HEK293T (cell line): Measurements from ENCODE around the gene PLEKHA4.
"Not testable (repeated sequence)": the region's sequence is repeated elsewhere in the genome, so short reads cannot be mapped to it uniquely, and the experiment has no call there.

Experiments used
- CTCF ChIA-PET: fragments of 350-600 bp; formaldehyde crosslinking; extraction: SDS; loops from one replicate; lab custom pipeline; 2021; ENCODE audit warnings: antibody characterized with exemption, inconsistent platforms; lab: Yijun Ruan, JAX
- POLR2A ChIA-PET: fragments of 350-600 bp; formaldehyde crosslinking; extraction: SDS; loops from one replicate; lab custom pipeline; 2020; ENCODE audit warnings: antibody characterized with exemption, inconsistent platforms; lab: Yijun Ruan, JAX
- DNase-seq: peaks from one replicate; pipeline ENCODE4 v3.0.0; 2012; ENCODE audit warnings: mixed read lengths; ENCODE audit errors: extremely low spot score
- ARNT ChIP-seq: fragments of 450-650 bp; IDR thresholded peaks from 2 replicates; pipeline ENCODE4 v1.6.1; 2017; ENCODE audit warnings: mild to moderate bottlenecking
- BHLHE40 ChIP-seq: fragments of 450-650 bp; IDR thresholded peaks from 2 replicates; pipeline ENCODE4 v1.6.1; 2016; ENCODE audit warnings: mild to moderate bottlenecking, moderate library complexity, borderline replicate concordance
- CTBP1 ChIP-seq: fragments of 450-650 bp; IDR thresholded peaks from 2 replicates; pipeline ENCODE4 v1.6.1; 2016; ENCODE audit warnings: borderline replicate concordance
- ELF4 ChIP-seq: fragments of 450-650 bp; IDR thresholded peaks from 2 replicates; pipeline ENCODE4 v1.6.1; 2017; ENCODE audit warnings: antibody characterized with exemption
- FOXA1 ChIP-seq: fragments of 450-650 bp; IDR thresholded peaks from 2 replicates; pipeline ENCODE4 v1.6.1; 2016; ENCODE audit warnings: mild to moderate bottlenecking
- FOXK2 ChIP-seq: fragments of 450-650 bp; IDR thresholded peaks from 2 replicates; pipeline ENCODE4 v1.6.1; 2016; ENCODE audit warnings: mild to moderate bottlenecking
- FOXM1 ChIP-seq: fragments of 450-650 bp; IDR thresholded peaks from 2 replicates; pipeline ENCODE4 v1.6.1; 2017; ENCODE audit warnings: mild to moderate bottlenecking, borderline replicate concordance
- HDGF ChIP-seq: fragments of 450-650 bp; IDR thresholded peaks from 2 replicates; pipeline ENCODE4 v1.6.1; 2017; ENCODE audit warnings: antibody characterized with exemption, borderline replicate concordance
- L3MBTL2 ChIP-seq: fragments of 450-650 bp; conservative IDR thresholded peaks from 2 replicates; pipeline ENCODE4 v1.6.1; 2016; ENCODE audit warnings: mild to moderate bottlenecking
- LEF1 ChIP-seq: fragments of 450-650 bp; IDR thresholded peaks from 2 replicates; pipeline ENCODE4 v1.6.1; 2017; ENCODE audit warnings: mild to moderate bottlenecking, borderline replicate concordance
- NFRKB ChIP-seq: fragments of 450-650 bp; IDR thresholded peaks from 2 replicates; pipeline ENCODE4 v1.6.1; 2016; ENCODE audit warnings: mild to moderate bottlenecking, moderate library complexity
- SP1 ChIP-seq: fragments of 450-650 bp; IDR thresholded peaks from 2 replicates; pipeline ENCODE4 v1.6.1; 2017
- SUZ12 ChIP-seq: fragments of 450-650 bp; IDR thresholded peaks from 2 replicates; pipeline ENCODE4 v1.6.1; 2016; ENCODE audit warnings: mild to moderate bottlenecking
- TARDBP ChIP-seq: fragments of 450-650 bp; IDR thresholded peaks from 2 replicates; pipeline ENCODE4 v1.6.1; 2016
- ZNF384 ChIP-seq: fragments of 450-650 bp; IDR thresholded peaks from 2 replicates; pipeline ENCODE4 v1.6.1; 2016
- TF ChIP-seq, protein P1 (sequence below): fragments of 450-650 bp; IDR thresholded peaks from 2 replicates; pipeline ENCODE4 v1.6.1; 2016

PLEKHA4 gene

DNA sequence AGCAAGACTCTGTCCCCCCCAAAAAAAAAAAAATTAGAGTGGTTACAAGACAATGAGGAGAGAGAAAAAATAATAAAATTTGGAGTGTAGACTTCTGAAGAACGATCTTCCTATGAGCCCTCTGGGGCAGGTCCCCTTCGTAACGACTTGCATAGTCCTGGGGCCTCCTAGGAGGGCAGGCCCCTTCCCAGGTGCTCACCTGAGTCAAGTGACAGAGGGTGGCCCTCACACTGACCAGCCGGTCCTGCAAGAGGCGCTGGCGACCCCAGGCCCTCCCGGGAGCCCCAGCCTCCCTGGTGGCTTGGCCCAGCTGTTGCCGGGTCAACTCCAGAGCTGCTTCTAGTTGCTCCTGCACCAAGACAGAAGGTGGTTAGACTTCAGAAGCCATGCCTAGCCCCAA is 14.9 kb downstream of the PLEKHA4 start:
- TF ChIP-seq, protein P1, sequence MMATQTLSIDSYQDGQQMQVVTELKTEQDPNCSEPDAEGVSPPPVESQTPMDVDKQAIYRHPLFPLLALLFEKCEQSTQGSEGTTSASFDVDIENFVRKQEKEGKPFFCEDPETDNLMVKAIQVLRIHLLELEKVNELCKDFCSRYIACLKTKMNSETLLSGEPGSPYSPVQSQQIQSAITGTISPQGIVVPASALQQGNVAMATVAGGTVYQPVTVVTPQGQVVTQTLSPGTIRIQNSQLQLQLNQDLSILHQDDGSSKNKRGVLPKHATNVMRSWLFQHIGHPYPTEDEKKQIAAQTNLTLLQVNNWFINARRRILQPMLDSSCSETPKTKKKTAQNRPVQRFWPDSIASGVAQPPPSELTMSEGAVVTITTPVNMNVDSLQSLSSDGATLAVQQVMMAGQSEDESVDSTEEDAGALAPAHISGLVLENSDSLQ, result no peak
- TF ChIP-seq CTBP1 (no peak), SP1 (no peak), LEF1 (no peak), HDGF (no peak)
- ChIA-PET CTCF (no interaction called here), POLR2A (interaction anchor here (0.8 kb wide), 1 partner anchor 17 kb away, joined by 3 read pairs; no protein-coding TSS in a partner anchor)
- DNase-seq, result no peak

DNA sequence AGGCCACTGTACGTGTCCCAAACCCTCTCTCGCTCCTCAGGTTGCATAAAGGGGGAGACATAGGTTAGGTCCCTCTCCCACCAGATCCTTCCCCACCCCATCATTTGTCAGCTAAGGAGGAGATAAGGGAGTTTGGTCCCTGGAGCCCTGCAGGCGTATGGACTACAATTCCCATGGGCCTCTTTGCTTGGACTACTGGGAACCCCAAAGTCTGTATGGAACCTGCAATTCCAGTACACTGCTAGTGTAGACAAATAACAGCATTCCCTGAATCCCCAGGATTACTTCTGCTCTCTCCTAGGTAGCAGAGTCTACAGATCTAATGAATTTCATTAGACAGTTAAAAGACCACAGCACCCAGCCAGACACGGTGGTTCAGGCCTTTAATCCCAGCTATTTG is 16.1 kb downstream of the PLEKHA4 start:
- POLR2A ChIA-PET, result interaction anchor here (0.7 kb wide), 1 partner anchor 20 kb away, joined by 3 read pairs; the partner anchor contains the start of gene PPP1R15A
- CTCF ChIA-PET, result interaction anchor here (0.6 kb wide), 2 partner anchors 42 to 64 kb away, joined by 3 read pairs; partner anchors contain the start of gene BCAT2
- no peak for TF ChIP-seq TARDBP
- TF ChIP-seq L3MBTL2, result no peak
- TF ChIP-seq NFRKB, result no peak
- TF ChIP-seq ARNT, result no peak
- no peak for TF ChIP-seq ELF4
- TF ChIP-seq FOXA1, result no peak
- TF ChIP-seq, protein P1, result no peak
- no peak for TF ChIP-seq FOXM1
- TF ChIP-seq FOXK2, result no peak
- no peak for TF ChIP-seq LEF1
- no peak for TF ChIP-seq ZNF384
- TF ChIP-seq BHLHE40, result no peak
- TF ChIP-seq SP1, result no peak
- TF ChIP-seq HDGF, result no peak

DNA sequence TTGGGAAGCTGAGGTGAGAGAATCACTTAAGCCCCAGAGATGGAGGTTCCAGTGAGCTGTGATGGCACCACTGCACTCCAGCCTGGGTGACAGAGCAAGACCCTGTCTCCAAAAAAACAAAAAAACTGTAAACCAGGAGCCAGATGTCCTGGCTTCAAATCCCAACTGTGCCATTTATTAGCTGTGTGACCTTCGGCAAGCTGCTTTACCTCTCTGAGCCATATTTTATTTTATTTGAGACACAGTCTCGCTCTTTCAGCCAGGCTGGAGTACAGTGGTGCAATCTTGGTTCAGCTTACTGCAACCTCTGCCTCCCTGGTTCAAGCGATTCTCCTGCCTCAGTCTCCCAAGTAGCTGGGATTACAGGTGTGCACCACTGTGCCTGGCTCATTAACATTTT is 21.8 kb downstream of the PLEKHA4 start:
- CTCF ChIA-PET, result interaction anchor here (0.6 kb wide), 1 partner anchor 37 kb away, joined by 3 read pairs; no protein-coding TSS in a partner anchor
- POLR2A ChIA-PET, DNase-seq: not testable (repeated sequence)

More for the DNA sequence above, 16.1 kb downstream of the PLEKHA4 start:
- DNase-seq, result no peak

DNA sequence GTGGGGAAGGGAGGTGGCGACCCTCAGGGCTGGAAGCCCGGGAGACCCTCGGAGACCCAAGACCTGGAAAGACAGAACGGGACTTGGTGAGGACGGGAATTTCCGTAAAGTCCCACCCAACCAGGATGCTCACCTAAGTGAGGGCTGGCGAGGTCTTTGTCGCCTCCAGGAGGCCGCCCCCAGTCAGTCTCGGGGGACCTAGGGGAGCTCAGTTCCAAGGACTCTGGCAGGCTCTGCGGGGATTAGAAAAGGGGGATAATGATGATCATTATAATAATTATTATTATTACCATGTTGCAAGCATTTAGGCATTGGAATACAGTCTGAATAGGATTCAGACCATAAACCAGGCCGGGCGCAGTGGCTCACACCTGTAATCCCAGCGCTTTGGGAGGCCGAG is 23.0 kb downstream of the PLEKHA4 start:
- CTCF ChIA-PET, result no interaction called here
- DNase-seq, result no peak

DNA sequence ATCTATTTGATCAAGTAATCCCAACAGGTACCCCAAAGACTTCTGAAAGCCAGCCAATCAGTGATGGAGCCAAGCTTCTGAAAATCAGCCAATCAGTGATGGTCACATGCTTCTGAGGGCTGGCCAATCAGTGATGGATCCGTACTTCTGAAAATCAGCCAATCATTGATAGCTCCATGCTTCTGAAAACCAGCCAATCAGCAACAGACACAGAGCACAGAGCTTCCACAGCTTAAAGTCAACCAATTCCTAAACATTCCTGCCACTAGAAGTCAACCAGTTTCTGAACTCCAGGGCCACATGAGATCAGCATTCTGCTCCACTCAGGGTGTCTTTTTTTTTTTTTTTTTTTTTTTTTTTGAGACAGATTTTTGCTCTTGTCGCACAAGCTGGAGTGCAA is 23.9 kb downstream of the PLEKHA4 start:
- POLR2A ChIA-PET, result interaction anchor here (1.4 kb wide), 1 partner anchor 120 kb away, joined by 3 read pairs; no protein-coding TSS in a partner anchor
- TF ChIP-seq LEF1 (no peak), FOXM1 (no peak), TARDBP (no peak), SP1 (no peak), ZNF384 (peak; percentile 73), ELF4 (no peak), ARNT (no peak), NFRKB (no peak)
- peak; percentile 44 for DNase-seq
- CTCF ChIA-PET, result interaction anchor here (0.6 to 3.7 kb wide), 4 partner anchors 17 to 170 kb away, joined by 3 to 24 read pairs (median 4); no protein-coding TSS in a partner anchor

More for the DNA sequence above, 23.0 kb downstream of the PLEKHA4 start:
- POLR2A ChIA-PET, result interaction anchor here (0.6 kb wide), 1 partner anchor 39 kb away, joined by 3 read pairs; no protein-coding TSS in a partner anchor
- no peak for TF ChIP-seq FOXM1
- no peak for TF ChIP-seq SP1
- no peak for TF ChIP-seq ELF4
- no peak for TF ChIP-seq BHLHE40
- no peak for TF ChIP-seq TARDBP
- TF ChIP-seq FOXA1, result no peak

DNA sequence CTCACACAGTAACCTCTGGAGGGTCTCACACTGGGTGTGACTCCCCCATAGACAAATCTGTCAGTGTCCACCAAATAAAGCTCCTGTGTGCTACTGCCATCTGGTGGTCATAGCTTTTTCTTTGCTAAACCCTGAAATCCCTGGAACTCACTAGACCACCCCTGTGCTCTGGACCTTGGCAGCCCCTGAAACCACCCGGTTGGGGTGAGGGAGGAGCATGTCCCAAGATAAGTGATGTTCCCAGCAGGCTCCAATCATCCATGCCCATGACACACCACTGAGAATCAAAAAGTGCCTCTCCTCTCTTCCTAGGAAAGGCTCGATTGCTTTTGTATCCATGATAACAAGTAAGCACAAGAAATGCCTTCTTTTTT is 25.6 kb downstream of the PLEKHA4 start:
- POLR2A ChIA-PET, result interaction anchor here (0.6 to 1.0 kb wide), 3 partner anchors 29 to 224 kb away, joined by 3 to 7 read pairs (median 3); partner anchors contain the start of genes PPP1R15A, RPL18 and SPHK2
- CTCF ChIA-PET, result interaction anchor here (0.6 to 3.7 kb wide), 10 partner anchors 13 to 197 kb away, joined by 3 to 24 read pairs (median 4); no protein-coding TSS in a partner anchor
- no peak for TF ChIP-seq CTBP1
- TF ChIP-seq FOXK2, result no peak
- TF ChIP-seq ZNF384, result no peak
- TF ChIP-seq HDGF, result no peak
- TF ChIP-seq SUZ12, result no peak
- peak; percentile 62 for DNase-seq

DNA sequence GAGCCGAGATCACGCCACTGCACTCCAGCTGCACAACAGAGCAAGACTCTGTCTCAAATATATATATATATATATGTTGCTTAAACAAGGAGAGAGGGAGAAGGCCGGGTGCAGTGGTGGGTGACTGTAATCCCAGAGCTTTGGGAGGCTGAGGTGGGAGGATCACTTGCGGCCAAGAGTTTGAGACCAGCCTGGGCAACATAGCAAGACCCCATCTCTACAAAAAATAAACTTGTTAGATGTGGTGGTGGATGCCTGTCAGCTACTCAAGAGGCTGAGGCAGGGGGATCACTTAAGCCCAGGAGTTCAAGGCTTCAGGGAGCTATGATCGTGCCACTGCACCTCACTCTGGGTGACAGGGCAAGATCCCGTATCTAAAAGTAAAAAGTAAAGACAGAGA is 26.8 kb downstream of the PLEKHA4 start:
- POLR2A ChIA-PET, result no interaction called here
- TF ChIP-seq BHLHE40 (no peak), SP1 (no peak), ARNT (no peak), ZNF384 (no peak), NFRKB (no peak), SUZ12 (no peak), ELF4 (no peak), L3MBTL2 (no peak), HDGF (no peak), LEF1 (no peak), FOXK2 (no peak), FOXA1 (no peak), FOXM1 (no peak)
- TF ChIP-seq, protein P1, result no peak
- no peak for DNase-seq

More for the DNA sequence above, 26.8 kb downstream of the PLEKHA4 start:
- CTCF ChIA-PET, result interaction anchor here (1.6 to 3.7 kb wide), 4 partner anchors 46 to 196 kb away, joined by 4 to 24 read pairs (median 10); no protein-coding TSS in a partner anchor
